Body of pancreas (tissue), 4 donors: ENCODE results near the gene GPR135. TPM values are rescaled to one million over a fixed set of nuclear protein-coding genes. Genes with fewer than 3 reads are reported as not detected.
A peak's percentile ranks its signal among the peaks of the same experiment; 100 is the strongest.

Experiments used
- ATAC-seq: fragments of 150-250 bp; one replicate; pipeline ENCODE4 v1.9.1; 2016
- DNase-seq, 4 donors: peaks; one replicate each; pipeline ENCODE4 v3.0.0-alpha.2; 2019
- H3K27ac ChIP-seq, 4 donors: fragments of 200-600 bp; sonication (generic); 1 replicate in 3 of 4; 2 replicates in 1 of 4; pipeline versions ENCODE4 v1.5.1 to v1.6.1; 2016 to 2019; ENCODE audit warnings: mild to moderate bottlenecking in 1 of 4, mixed read lengths in 1 of 4, moderate library complexity in 1 of 4
- H3K27me3 ChIP-seq, 2 donors: fragments of 200-600 bp; sonication (generic); one replicate each; pipeline ENCODE4 v1.6.0; 2016; ENCODE audit warnings: mild to moderate bottlenecking in 1 of 2
- H3K36me3 ChIP-seq, 2 donors: fragments of 200-600 bp; sonication (generic); replicated peaks in 1 of 2; 2 replicates each; pipeline ENCODE4 v1.5.1; 2016; ENCODE audit warnings: low read depth in 2 of 2; ENCODE audit not compliant: insufficient read depth in 1 of 2
- H3K4me1 ChIP-seq: fragments of 200-600 bp; sonication (generic); one replicate; pipeline ENCODE4 v1.6.0; 2016
- H3K4me3 ChIP-seq, 2 donors: fragments of 200-600 bp; sonication (generic); 1 replicate in 1 of 2; 2 replicates in 1 of 2; pipeline ENCODE4 v1.5.1; 2016 to 2019
- H3K9me3 ChIP-seq, 3 donors: fragments of 200-600 bp; sonication (generic); 1 replicate in 2 of 3; 2 replicates in 1 of 3; pipeline ENCODE4 v1.5.1; 2016
- CTCF ChIP-seq, 7 experiments: fragments of 450-650 bp in 4 of 7; fragments of 200-600 bp in 3 of 7; sonication (generic) in 3 of 7; IDR thresholded peaks; one replicate each; pipeline ENCODE4 v1.5.1; 2016 to 2019; ENCODE audit warnings: antibody characterized with exemption in 7 of 7
- POLR2A ChIP-seq, 3 donors: fragments of 450-650 bp; IDR thresholded peaks; one replicate each; pipeline ENCODE4 v1.6.1; 2016; ENCODE audit warnings: antibody characterized with exemption in 3 of 3, mild to moderate bottlenecking in 2 of 3
- WGBS, 2 donors: methylation state at CpG; one replicate each; pipeline ENCODE4 v1.1.5; 2017; 5-methylcytosine and 5-hydroxymethylcytosine counted together
- intact Hi-C: fragments of 100-400 bp; cut with DNase I; formaldehyde crosslinking; loops from one replicate; pipeline ENCODE4 v1.15.1; 2023
- total RNA-seq, 2 donors: library from RNA; depleted of rRNA; stranded (reverse); fragments of >200 nt; gene quantifications; one replicate each; pipeline ENCODE4 v1.1.0, GENCODE V29; 2016

GPR135 gene
- total RNA-seq, 2 donors from 2014 or later, result 4.2 to 4.6 TPM

DNA sequence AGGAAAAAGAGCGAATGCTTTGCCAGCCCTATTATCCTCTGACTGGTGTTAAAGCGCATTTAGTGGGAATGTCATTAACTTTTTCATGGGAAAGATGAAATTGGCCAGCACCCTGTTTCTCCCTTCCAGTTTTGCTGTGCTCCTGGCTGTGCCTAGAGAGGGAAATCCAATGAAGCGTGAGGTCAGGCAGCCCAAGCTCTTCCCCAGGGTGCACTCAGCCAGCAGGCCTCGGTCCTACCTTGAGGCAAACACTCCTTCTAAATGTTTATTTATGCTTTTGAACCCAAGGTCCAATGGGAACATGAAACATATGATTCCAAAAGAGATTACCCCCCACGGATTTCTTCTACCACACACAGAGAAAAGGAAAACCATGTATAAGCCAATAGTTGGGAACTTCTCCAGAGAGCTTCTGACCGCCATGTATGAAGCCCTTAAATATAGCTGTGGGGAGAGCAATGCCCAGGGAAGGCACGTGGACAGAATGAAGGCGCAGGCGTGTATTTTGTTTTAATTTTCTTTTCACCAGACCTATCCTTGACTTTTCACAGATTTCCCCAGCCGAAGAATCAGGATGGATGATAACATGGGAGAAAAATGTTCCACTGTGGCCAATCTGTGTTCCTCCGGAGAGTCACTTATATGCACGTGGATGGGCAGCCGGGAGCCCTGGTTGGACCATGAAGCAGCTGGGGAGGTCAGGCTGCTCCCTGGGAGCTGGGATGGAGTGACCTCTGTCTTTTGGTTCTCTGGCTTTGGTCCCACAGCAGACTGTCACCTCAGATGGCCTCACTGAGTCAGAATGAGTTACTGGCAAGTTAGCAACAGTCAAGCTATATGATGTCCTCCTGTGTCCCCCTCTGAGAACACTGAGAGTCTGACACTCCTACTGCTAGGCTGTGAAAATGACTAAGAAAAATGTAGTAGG is 37.3 kb downstream of the GPR135 start:
- ATAC-seq (peak; percentile 45), DNase-seq (peak in 1 of 4 donors; percentile 42)
- Histone ChIP-seq H3K27me3 (no peaks in the 10 kb centered on the region), H3K4me3 (no peak overlapping the region), H3K27ac (no peak overlapping the region), H3K36me3 (no peaks in the 10 kb centered on the region), H3K9me3 (no peaks in the 10 kb centered on the region), H3K4me1 (no peaks in the 10 kb centered on the region)
- 80 to 87% methylated on average over 13 of the region's 13 CpGs for WGBS, 2 donors
- intact Hi-C loops, result no loop called here
- TF ChIP-seq CTCF (IDR thresholded peaks at IDR 0.05) (no peak), POLR2A (IDR thresholded peaks at IDR 0.05) (no peak)

DNA sequence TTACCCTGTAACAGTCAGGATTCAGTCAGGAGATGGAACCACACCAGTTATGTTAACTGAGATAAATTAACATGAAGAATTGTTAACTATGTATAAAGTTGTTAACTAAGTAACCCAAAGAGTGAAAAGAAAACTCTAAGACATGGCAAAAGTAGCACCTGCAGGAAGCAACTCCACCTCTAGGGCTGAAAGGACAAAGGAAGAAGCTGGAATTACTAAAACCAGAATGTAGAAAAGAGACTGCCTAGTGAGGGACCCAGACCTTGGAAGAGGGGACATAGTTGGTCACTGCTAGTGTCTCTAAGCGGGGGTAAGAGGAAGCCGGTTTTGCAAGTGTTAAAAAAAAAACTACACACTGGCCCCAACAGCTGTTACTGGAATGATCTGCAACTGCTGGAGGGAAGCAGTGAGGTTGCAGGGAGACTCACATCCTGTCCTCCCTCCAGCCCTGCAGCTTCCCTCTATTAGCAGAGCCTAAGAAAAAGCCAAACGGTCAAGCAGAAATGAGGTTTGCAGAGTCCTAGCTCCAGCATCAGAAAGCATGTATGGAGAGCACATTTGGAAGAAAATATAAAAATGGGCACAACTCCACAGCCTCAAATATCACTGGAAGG is 39.8 kb downstream of the GPR135 start:
- Histone ChIP-seq H3K4me1 (no peaks in the 10 kb centered on the region), H3K9me3 (no peaks in the 10 kb centered on the region), H3K27ac (no peak overlapping the region), H3K36me3 (no peaks in the 10 kb centered on the region), H3K4me3 (no peak overlapping the region), H3K27me3 (no peaks in the 10 kb centered on the region)
- intact Hi-C loops, result no loop called here
- ATAC-seq (no peak), DNase-seq (peak in 1 of 4 donors; percentile 29)
- no peak for TF ChIP-seq POLR2A (IDR thresholded peaks at IDR 0.05)
- WGBS, 2 donors, result 47 to 49% methylated on average over 3 of the region's 3 CpGs

DNA sequence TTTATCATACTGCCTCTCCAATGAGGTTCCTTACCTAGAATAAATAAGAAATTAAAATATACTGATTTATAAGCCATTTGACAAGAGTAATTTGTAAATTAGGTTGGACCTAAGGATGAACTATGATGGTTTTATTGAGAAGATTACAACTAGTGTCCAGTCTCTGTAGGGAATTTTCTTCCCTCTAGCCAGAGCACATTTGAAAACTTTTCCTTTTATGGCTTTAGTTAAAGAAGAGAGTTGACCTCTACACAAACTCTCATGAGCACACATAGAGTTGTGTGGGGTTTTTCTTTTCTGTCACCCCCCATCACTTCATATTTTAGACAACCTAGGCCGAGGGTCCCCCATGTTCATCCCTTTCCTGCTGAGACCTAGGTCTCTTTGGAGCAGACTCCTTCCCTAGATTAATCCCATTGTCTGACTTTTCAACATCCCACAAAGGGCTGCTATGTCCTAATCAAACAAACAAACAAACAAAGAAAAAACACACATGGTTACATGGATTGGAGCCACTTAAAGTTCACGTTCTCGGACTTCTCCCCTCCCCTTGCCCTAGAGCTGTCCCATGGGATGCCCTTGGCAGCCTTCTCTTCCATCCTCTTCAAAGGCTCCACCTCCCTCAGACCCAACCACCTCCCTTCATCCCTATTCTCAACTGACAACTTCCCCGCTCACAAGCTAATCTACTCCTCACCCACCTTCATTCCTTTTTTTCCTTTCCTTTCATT is 40.7 kb downstream of the GPR135 start:
- ATAC-seq (peak; percentile 56), DNase-seq (peak in 2 of 4 donors; percentile 16 to 49)
- no peak overlapping the region for H3K4me3 ChIP-seq
- H3K27ac ChIP-seq, result no peak overlapping the region
- H3K27me3 ChIP-seq, result no peaks in the 10 kb centered on the region
- H3K4me1 ChIP-seq, result no peaks in the 10 kb centered on the region
- WGBS, 2 donors, result 41 to 61% methylated on average over 4 of the region's 4 CpGs
- intact Hi-C loops, result no loop called here
- TF ChIP-seq POLR2A (IDR thresholded peaks at IDR 0.05), result no peak
- no peak for TF ChIP-seq CTCF (IDR thresholded peaks at IDR 0.05)
- no peaks in the 10 kb centered on the region for H3K9me3 ChIP-seq
- no peaks in the 10 kb centered on the region for H3K36me3 ChIP-seq

- Histone ChIP-seq H3K27me3 (no peaks in the 10 kb centered on the region), H3K36me3 (no peaks in the 10 kb centered on the region), H3K4me1 (no peaks in the 10 kb centered on the region), H3K4me3 (no peak overlapping the region), H3K9me3 (no peaks in the 10 kb centered on the region), H3K27ac (no peak overlapping the region)
- peak in 1 of 7 experiments; percentile 12 for TF ChIP-seq CTCF (IDR thresholded peaks at IDR 0.05)
- no peak for TF ChIP-seq POLR2A (IDR thresholded peaks at IDR 0.05)
- DNase-seq (no peak), ATAC-seq (no peak)
- intact Hi-C loops, result no loop called here
- WGBS, 2 donors, result 48 to 65% methylated on average over 7 of the region's 7 CpGs
Observed at GRCh38 chr14:59422069-59422881, 42.9 kb downstream of the GPR135 start.
